Hippocampal formation (tissue), 2 donors: ENCODE results near the gene AGO3.
A peak's percentile ranks its signal among the peaks of the same experiment; 100 is the strongest.
"Not testable (repeated sequence)": the region's sequence is repeated elsewhere in the genome, so short reads cannot be mapped to it uniquely, and the experiment has no call there.

ENCODE experiments used
- DNase-seq, 2 donors: peaks; one replicate each; lab custom pipeline; 2025; lab: John Stamatoyannopoulos, UW

AGO3 gene

DNA sequence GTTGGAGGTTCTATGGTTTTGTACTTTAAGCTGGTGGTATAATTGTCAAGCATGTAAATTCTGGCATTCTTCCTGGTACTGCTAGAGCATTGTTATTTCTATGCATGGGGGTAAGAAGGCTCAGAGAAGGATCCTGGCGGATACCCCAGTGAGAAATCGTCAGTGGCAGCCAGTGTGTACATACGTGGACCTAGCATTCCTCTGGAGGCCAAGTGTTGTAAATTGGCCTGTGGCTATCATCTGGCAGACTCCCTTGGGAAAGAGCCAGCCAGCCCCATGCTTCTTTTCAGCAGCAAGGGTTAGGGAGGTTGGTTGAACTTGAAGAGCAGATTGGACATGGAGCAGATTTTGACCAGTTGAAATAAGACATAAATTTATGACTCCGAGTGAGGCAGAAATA is 5.2 kb upstream of the AGO3 start:
- DNase-seq, result no peak

DNA sequence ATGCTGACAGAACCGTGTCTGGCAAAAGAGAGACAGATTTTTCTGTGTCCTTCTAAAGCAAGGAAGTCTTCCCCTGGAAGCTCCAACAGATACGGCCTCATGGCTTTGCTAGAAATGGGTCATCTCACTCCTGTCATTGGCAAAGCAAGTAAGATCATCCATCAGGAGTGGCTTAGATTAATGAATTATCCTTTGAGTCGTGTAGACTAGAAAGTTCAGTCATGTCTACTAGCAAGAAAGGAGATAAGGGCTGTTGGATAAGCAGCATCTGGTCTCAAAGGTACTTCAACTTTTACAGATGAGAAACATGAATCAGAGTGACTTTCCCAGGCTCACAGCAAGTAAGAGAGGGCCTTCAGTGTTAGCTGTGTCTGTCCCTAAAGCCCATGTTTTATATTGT is 3.4 kb upstream of the AGO3 start:
- DNase-seq, result no peak

DNA sequence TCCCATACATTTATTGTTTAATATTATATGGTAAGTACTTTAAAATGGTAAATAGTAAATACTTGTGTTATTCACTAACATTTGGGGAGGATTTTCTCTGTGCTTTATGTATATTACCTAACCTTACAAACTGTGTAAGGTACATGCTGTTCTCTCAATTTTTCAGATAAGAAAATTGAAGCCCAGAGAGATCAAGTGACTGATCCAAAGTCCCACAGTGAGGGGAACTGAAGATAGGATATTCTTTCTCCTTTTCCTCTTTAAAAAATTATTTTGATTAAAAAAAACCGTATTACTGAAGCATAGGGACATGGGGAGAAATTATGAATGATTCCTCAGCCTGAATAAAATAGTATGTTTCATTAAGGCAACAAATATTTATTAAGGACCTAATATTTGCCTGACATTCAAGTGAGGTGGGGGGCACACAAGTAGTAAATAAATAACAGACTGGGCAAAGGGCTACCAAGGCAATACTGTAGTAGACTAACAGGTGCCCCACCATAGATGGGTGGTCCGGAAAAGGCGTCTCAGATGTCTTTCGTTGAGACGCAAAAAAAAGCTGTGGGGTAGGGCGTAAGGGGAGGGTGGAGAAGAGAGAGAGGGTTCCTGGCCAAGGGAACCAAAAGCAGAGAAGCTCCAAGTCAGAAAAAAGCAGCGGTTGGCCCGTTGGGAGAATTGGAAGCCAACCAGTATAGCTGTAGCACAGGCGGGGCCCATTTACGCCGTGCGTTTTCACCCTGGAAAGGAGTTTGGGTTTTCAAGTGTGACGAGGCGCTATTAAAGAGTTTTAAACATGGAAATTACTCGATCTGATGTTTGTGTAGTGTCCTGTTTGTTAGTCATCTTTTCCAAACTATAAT is 944 bp upstream of the AGO3 start:
- DNase-seq, result peak in 1 of 2 donors; percentile 44

DNA sequence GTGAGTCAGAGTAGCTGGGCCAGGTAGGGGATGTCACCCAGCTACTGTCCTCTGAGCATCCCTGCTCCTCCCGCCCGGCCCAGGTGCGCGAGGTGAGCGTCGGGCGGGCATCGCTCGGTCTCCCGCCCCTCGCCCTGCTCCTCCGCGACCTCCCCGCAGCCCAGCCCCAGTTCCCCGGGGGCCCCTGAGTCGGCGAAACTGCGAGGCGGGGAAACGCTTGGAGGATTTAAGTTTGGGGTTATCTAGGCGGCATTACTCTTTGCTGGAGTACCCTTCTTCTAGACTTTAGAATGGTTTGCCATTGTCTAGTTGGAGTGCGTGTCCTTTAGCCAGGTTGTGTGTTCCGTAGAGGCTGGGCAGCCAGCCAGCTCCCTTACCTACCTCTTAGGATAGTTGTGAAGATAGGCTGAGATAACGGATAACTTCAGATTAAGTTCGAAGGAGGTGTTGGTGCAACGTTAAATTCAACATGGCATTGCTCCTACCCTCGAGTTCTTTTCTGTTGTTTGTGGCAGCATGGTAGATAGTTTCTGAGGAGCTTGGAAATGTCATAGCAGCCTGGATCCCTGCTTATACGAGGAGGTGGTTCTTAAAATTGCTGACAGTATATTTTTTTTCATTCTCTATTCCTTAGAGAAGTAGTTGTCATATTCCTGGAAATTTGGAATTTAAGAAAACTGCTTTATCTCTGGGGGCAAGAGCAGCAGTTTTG is 697 bp downstream of the AGO3 start:
- no peak for DNase-seq

DNA sequence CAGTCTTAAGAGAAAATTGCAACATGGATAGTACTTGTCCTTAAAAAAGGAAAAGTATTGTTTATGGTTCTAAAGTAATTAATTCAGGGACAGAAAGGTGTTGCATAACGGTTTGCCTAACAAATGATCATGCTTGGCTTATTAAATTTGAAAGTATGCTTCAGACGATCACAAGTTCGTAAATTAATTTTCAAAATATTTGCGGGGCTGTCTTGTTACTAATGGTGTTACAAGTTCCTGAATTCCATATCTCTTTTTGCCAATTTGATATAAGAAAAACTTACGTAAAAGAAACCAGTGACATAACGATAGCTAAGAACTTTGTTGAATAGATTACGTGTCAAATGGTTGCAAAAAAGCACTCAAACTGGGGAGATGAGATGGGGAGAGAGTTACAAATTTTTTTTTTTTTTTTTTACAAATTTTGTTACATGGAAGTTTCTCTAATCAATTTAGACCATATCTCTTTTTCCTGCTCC is 1.3 kb downstream of the AGO3 start:
- DNase-seq, result no peak

DNA sequence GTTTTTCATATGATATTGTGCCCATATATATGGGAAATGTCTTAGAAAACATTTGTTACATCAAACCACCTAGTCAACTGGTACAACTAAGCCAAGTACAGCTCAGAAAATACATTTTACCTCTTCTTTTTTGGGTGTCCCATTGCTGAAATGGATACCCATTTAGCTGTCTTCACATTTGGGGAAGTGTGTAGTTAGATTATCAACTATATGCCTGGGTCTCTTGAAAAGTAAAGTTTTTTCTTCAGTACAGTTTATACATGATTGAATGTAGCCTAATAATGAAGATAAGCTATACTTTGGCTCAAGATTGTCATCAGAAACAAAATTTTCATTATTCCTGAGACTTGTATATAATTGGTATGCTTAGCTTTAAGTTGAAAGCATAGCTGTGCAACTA is 2.0 kb downstream of the AGO3 start:
- no peak for DNase-seq

DNA sequence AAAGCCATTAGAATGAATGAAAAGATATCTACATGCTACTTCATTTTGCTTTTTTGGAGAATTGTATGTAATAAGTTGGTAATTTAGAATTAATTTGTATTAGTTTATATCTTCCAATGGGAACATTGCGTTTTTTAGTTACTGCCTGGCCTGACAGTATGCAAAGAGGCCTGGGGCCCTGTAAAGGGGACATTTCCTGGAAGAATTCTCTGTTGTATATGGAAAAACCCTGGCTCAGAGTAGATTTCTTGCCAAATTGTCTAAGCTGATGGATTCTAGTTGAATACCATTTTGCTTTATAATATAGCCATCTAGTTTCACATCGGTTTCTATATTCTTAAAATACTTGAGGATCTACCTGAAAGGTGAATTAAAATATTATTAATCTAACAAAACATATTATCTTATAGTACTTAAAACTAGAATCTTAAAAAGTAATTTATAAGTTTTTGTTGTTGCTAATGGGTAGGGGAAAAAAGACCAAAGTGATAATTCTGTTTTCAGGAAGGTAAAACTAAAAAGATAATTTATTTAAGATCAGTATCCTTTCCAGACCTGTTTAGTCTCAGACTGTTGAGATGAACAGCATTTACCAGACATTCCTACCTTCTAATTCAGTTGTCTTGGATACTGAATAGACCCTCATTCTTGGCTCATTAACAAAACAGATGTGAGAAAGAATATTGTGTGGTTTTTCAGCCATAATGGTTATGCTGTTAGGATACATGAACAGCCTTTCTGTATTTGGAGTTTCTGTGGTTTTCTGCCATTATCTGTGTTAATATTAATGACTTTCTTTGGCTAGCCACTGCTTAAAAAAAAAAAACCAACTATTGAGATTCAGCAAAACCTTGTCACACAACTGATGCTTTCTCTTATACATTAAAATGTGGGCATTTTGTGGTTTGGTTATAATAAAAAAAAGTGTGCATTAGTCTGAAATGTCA is 4.8 kb downstream of the AGO3 start:
- no peak for DNase-seq

DNA sequence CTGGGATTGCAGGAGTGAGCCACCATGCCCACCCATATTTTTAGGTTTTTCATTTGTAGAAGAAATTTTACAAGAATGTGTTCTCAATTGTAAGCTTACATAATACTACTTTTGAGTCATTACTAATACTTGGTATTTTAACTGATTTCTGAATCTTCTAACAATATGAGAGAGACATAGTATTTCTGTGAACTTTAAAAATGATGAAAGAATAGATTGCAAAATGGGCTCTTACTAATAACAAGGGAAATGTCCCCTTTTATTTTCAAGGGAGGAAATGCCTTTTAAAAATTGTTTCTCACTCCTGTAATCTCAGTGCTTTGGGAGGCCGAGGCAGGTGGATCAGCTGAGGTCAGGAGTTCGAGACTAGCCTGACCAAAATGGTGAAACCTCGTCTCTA is 5.9 kb downstream of the AGO3 start:
- no peak for DNase-seq

DNA sequence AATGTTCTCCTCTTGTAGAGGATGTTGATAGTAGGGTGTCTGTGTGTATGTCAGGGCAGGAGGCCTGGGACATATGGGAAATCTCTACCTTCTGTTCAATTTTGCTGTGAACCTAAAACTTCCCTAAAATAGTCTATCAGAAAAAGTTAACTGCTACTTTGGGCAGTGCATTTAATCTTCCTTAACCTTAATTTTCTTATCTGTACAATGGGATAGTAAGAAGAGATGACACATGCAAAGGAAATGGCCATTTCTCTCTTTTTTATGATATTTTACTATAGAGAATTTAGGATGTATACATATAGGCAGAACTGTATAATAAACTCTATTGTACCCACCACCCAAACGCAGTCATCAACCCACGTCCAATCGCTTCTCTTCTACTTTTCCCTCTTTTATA is 8.6 kb downstream of the AGO3 start:
- DNase-seq, result no peak

DNA sequence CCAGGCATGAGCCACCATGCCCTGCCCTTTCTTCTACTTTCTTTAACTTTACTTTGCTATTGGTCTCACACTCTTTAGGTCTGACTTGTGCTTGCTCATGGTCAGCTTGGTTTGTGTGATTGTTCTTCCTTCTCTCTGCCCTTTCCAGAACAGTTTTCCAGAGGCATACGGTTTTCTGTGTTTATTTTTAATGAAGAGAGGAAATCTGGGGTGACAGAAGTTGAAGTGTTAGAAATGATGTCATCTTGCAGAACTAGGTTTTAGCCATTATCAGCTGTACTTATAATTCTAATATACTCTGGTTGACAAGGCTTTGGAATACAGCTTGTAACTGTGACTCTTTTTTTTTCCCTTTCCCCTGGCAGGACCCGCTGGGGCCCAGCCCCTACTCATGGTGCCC is 14.4 kb downstream of the AGO3 start:
- DNase-seq, result no peak

DNA sequence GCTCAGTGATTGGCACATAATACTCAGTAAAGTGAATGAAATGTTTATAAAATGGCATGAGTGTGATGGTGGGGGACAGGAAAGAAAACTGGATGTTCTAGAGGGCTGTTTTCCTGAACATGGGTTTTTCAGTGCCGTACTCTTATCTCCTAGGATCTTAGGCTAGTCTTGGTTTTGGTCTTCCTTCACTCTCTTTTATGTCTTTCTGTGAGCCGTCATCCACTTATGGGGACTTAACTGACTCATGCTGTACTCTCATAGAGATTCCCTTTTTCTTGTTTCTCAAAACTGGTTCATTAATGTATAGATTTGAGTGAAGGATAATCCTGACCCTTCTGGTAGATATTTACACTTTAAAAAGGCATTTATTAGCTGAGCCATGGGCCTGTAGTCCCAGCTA is 16.6 kb downstream of the AGO3 start:
- no peak for DNase-seq

DNA sequence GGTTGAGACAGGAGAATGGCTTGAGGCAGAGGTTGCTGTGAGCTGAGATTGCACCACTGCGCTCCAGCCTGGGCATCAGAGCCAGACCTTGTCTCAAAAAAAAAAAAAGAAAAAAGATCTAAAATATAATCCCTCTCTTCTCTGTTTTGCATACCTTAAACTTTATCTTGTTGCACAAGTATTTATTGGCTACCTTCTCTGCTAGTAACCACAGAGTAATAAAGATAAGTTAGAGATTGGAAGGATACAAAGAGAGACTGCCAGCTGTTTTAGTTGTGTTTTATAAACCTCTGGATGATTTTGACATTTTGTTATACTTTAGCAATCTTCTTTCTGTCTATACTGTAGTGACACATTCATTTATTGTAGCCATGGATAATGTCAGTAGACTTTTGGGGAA is 27.7 kb downstream of the AGO3 start:
- DNase-seq, result no peak

DNA sequence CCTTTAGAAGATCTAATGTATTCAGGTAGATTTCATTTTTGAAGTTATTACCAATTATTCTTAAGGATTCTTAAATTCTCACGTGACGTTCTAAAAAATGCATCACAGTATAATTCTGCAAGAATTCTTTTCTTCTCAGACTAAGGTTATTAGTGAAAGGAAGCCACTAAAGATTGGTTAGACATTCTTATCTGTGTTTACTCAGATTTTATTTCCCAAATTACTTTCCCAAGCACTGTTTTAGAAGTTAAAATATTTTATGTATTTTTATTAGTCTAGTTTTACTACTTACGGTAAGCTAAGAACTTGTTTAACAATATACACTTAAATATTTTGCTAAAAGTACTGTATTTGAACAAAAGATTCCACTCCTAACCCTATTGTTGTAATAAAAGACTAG is 28.4 kb downstream of the AGO3 start:
- DNase-seq, result no peak

DNA sequence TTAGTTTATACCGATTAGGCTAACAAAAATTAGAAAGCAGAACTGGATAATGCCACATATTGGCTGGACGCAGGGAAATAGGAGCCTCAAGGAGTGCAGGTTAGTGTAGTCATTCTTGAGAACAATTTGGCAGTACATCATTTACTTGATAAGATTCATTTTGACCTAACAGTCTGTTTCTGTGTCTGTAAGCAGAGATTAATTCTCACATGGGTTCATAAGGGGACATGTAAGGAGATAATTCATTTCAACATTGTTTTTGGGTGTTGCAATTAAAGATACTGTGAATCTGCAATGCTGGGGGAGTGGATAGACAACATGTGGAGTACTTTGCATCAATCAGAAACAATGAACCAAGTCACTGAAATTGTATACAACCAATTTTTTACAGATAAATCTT is 32.0 kb downstream of the AGO3 start:
- no peak for DNase-seq

DNA sequence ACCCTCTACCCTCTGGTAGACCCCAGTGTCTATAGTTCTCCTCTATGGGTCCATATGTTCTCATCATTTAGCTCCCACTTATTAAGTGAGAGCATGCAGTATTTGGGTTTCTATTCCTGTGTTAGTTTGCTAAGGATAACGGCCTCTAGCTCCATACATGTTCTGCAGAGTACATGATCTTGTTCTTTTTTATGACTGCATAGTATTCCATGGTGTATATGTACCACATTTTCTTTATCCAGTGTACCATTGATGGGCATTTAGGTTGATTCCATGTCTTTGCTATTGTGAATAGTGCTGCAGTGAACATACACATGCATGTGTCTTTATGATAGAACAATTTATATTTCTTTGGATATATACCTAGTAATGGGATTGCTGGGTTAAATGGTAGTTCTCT is 33.4 kb downstream of the AGO3 start:
- DNase-seq, result not testable (repeated sequence)

DNA sequence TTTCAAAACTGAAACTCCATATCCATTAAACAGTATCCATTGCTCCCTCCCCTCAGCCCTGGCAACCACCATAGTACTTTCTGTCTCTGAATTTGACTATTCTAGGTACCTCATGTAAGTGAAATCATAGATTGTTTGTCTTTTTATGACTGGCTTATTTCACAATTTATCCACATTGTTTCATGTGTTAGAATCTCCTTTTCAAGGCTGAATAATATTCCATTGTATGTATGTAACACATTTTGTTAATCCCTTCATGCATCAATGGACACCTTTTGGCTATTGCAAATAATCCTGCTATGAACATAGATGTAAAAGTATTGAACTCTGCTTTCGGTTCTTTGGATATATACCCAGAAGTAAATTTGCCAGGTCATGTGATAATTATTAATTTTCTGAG is 37.5 kb downstream of the AGO3 start:
- DNase-seq, result no peak

DNA sequence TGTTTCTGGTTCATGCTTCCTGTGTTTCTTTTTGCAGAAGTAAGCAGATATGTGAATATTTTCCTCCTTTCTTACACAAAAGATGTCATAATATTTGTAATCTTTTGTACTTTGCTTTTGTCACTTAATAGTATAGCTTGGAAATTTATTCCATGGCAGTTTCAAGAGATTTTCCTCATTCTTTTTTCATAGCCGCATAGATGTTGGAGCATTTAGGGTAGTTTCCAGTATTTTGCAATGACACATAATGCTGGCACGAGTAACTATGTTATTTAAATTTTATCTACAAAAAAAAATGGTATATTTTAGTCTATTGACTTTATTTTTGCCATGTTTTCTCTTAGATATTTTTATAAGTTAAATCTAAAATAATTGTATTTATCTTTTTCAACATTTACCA is 40.7 kb downstream of the AGO3 start:
- no peak for DNase-seq

DNA sequence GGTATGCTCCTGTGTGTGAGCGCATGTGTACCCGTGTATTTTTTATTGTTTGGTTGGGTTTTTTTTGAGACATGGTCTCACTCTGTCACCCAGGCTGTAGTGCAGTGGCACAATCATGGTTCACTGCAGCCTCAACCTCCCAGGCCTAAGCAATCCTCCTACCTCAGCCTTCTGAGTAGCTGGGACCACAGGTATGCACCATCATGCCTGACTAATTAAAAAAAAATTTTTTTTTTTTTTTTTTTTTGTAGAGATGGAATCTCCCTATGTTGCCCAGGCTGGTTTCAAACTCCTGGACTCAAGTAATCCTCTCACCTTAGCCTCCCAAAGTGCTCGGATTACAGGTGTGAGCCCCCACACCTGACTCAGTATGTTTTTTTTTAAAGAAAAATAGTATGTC is 41.7 kb downstream of the AGO3 start:
- not testable (repeated sequence) for DNase-seq

DNA sequence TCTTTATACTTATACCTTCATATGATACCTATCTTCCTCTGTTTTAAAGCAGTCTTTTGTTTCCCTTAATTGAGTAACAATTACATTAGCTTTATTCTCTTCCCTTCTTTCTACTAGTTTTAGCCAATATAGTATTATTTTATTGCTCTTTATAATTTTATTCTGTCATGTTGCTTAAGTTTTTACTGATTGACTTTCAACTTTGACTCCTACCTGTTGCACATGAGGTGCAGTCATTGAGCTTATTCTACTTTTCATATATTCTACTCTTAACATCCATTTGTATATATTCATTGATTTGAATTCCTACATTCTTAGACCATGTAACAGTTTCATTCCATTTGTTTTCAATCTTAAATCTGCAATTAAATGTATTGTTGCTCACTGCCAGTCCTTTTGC is 49.2 kb downstream of the AGO3 start:
- no peak for DNase-seq

DNA sequence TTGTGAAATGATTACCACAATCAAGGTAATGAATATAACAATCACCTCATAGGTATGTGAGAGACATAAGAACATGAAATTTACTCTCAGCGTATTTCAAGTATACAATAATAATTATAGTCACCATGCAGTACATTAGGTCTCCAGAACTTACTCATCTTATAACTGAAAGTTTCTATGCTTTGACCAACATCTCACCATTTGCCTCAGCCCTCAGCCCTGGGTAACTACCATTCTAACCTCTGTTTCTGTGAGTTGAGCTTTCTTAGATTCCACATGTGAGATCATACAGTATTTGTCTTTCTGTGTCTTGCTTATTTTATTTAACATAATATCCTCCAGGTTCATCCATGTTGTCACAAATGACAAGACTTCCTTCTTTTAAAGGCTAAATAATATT is 57.3 kb downstream of the AGO3 start:
- no peak for DNase-seq

DNA sequence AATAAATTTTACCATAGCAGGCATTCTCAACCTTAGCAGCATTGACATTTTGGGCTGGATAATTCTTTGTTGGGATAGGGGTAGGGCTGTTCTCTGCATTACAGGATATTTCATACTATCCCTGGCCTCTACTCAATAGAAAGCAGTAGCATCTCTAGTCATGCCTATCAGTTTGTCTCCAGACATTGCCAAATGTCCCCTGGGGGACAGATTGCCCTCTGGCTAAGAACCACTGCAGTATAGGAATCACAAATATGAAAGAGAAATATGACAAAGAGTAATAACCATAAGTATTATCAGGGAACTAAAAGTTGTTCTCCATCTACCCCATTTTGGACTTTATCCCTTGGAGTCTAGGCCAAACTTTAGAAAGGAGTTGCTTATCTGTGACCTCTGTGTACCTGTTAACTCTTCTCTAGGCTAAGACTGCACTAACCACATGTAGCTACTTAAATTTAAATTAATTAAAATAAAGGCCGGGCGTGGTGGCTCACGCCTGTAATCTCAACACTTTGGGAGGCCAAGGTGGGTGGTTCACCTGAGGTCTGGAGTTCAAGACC is 76.1 kb downstream of the AGO3 start:
- DNase-seq, result no peak

DNA sequence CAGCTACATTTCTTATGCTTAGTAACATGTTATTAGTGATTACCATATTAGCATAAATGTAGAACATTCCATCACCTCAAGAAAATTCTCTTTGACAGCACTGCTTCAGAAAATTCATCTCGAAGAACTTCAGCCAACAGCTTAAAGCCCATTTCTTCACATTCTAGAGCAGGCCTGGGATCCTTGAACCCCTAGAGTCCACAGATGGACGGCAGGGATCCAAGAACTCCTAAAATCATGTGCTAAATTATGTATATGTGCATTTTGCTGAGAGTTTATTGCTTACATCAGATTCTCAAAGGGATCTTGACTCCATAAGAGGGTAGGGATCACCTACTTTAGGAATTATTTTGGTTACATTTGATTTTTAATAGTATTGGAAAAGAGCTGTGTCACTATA is 76.8 kb downstream of the AGO3 start:
- DNase-seq, result no peak
